ENCODE data around the gene TMEM187.

- TF ChIP-seq CTCF (IDR thresholded peaks at IDR 0.05) (no peak), EZH2 (IDR thresholded peaks at IDR 0.05; ENCODE audit: borderline replicate concordance, insufficient read depth, low read depth, low read length, poor library complexity, severe bottlenecking) (no peak)
Measured at GRCh38 chrX:154029439-154029838, 56.9 kb downstream of the TMEM187 start.
